HepG2 (cell line): ENCODE results near the gene OSBPL3. TPM values are rescaled to one million over a fixed set of nuclear protein-coding genes. Genes with fewer than 3 reads are reported as not detected.
A peak's percentile ranks its signal among the peaks of the same experiment; 100 is the strongest.

ENCODE experiments used
- E2F1 ChIP-seq: sonication (generic); formaldehyde crosslinking; IDR thresholded peaks from 2 replicates; pipeline ENCODE4 v1.5.0; 2020; ENCODE audit warnings: missing genetic modification reagents
- HMG20B ChIP-seq: conservative IDR thresholded peaks from 2 replicates; pipeline ENCODE4 v1.6.1; 2016; ENCODE audit warnings: missing genetic modification reagents, missing compliant biosample characterization
- HNRNPK ChIP-seq: fragments of 200-400 bp; formaldehyde crosslinking; IDR thresholded peaks from 2 replicates; pipeline ENCODE4 v1.6.1; 2018; ENCODE audit warnings: low read length, low read depth, moderate library complexity, mild to moderate bottlenecking; ENCODE audit not compliant: poor library complexity, severe bottlenecking
- LCORL ChIP-seq, 2 experiments: fragments of 450-650 bp in 1 of 2; sonication (generic) in 1 of 2; formaldehyde crosslinking in 1 of 2; IDR thresholded peaks; 2 replicates each; pipeline versions ENCODE4 v1.5.0 to v1.6.1; 2017 to 2020; ENCODE audit warnings: antibody characterized with exemption in 1 of 2, missing genetic modification reagents in 1 of 2
- PRDM15 ChIP-seq: sonication (generic); formaldehyde crosslinking; IDR thresholded peaks from 2 replicates; pipeline ENCODE4 v1.4.0; 2020; ENCODE audit warnings: missing genetic modification reagents
- REL ChIP-seq: sonication (generic); formaldehyde crosslinking; conservative IDR thresholded peaks from 2 replicates; pipeline ENCODE4 v1.8.0; 2022; ENCODE audit warnings: mild to moderate bottlenecking, missing genetic modification reagents, moderate library complexity
- SALL1 ChIP-seq: sonication (generic); formaldehyde crosslinking; IDR thresholded peaks from 2 replicates; pipeline ENCODE4 v1.8.0; 2022; ENCODE audit warnings: mild to moderate bottlenecking, missing genetic modification reagents
- SAP130 ChIP-seq: IDR thresholded peaks from 2 replicates; pipeline ENCODE4 v1.6.1; 2016; ENCODE audit warnings: low read depth
- SRSF1 ChIP-seq: fragments of 200-400 bp; formaldehyde crosslinking; optimal IDR thresholded peaks from 2 replicates; pipeline ENCODE3; 2017; ENCODE audit warnings: mild to moderate bottlenecking, low read depth, low read length, moderate library complexity
- SUZ12 ChIP-seq: fragments of 150-350 bp; IDR thresholded peaks from 2 replicates; pipeline ENCODE4 v1.6.1; 2014; ENCODE audit warnings: low read depth, low read length
- UBTF ChIP-seq: sonication (generic); formaldehyde crosslinking; IDR thresholded peaks from 2 replicates; pipeline ENCODE4 v1.4.0; 2020; ENCODE audit warnings: mild to moderate bottlenecking, missing genetic modification reagents
- YY1 ChIP-seq: IDR thresholded peaks from 2 replicates; pipeline ENCODE4 v1.6.1; 2011; ENCODE audit warnings: low read length, low read depth, moderate library complexity, mild to moderate bottlenecking; ENCODE audit not compliant: insufficient read depth, insufficient replicate concordance
- ZNF687 ChIP-seq: sonication (generic); formaldehyde crosslinking; IDR thresholded peaks from 2 replicates; pipeline ENCODE4 v1.5.1; 2020; ENCODE audit warnings: mild to moderate bottlenecking, missing genetic modification reagents, moderate library complexity
- ZNF747 ChIP-seq: sonication (generic); formaldehyde crosslinking; IDR thresholded peaks from 2 replicates; pipeline ENCODE4 v1.8.1; 2023; ENCODE audit warnings: missing genetic modification reagents, mild to moderate bottlenecking, borderline replicate concordance
- ZNF749 ChIP-seq: sonication (generic); formaldehyde crosslinking; IDR thresholded peaks from 2 replicates; pipeline ENCODE4 v1.8.0; 2022; ENCODE audit warnings: mild to moderate bottlenecking, missing genetic modification reagents, moderate library complexity, borderline replicate concordance
- ZNF761 ChIP-seq: sonication (generic); formaldehyde crosslinking; conservative IDR thresholded peaks from 2 replicates; pipeline ENCODE4 v1.4.0; 2020; ENCODE audit warnings: mild to moderate bottlenecking, missing genetic modification reagents
- ZNF782 ChIP-seq: sonication (generic); formaldehyde crosslinking; IDR thresholded peaks from 2 replicates; pipeline ENCODE4 v1.4.0; 2020; ENCODE audit warnings: missing genetic modification reagents, mild to moderate bottlenecking, borderline replicate concordance
- polyA plus RNA-seq, 8 experiments: library from polyadenylated mRNA; depleted of rRNA in 3 of 8; stranded (reverse) in 7 of 8; unstranded in 1 of 8; fragments of >200 nt; fragmentation: Illumina TruSeq in 4 of 8; extraction: Trizol in 4 of 8; gene quantifications; 2 replicates each; pipeline versions ENCODE4 v1.2.1 to v1.2.3, GENCODE V29; 2011 to 2016; ENCODE audit warnings: low read depth in 4 of 8, missing spikeins in 1 of 8, mixed read lengths in 1 of 8; ENCODE audit not compliant: insufficient read depth in 1 of 8
- total RNA-seq, 5 experiments: library from RNA; depleted of rRNA; stranded (reverse); fragments of >200 nt; fragmentation: Illumina TruSeq; extraction: Trizol; gene quantifications; 2 replicates each; pipeline ENCODE4 v1.2.3, GENCODE V29; 2016; ENCODE audit warnings: low read depth in 1 of 5

OSBPL3 gene
- total and polyA plus RNA-seq, 2 of the 13 experiments (the other 11 are each of a cell fraction or from before 2014, with no cell fraction given) = 8.8 to 28.9 TPM

GRCh38 chr7:24979863-24980533, at the start of gene OSBPL3 (continued):
- TF ChIP-seq ZNF782 (CRISPR knock-in tag) (peak; percentile 32; the same call in 1 of the 2 replicates), HMG20B (CRISPR knock-in tag) (no peak), ZNF761 (CRISPR knock-in tag) (0 out of 2 replicates have a peak, but pooled peaks have one; percentile 5), HNRNPK (peak; percentile 51), SUZ12 (no peak), SAP130 (peak; percentile 74), LCORL (IDR thresholded peaks at IDR 0.05) (no peak), LCORL (CRISPR knock-in tag; IDR thresholded peaks at IDR 0.05) (peak; percentile 4), REL (CRISPR knock-in tag) (0 out of 2 replicates have a peak, but pooled peaks have one; percentile 50), E2F1 (CRISPR knock-in tag) (peak; percentile 67), ZNF749 (CRISPR knock-in tag) (peak; percentile 43; the same call in 1 of the 2 replicates), YY1 (peak; percentile 52), SRSF1 (peak; percentile 66), ZNF747 (CRISPR knock-in tag) (peak; percentile 77), SALL1 (peak; percentile 43), PRDM15 (0 out of 2 replicates have a peak, but pooled peaks have one; percentile 46), ZNF687 (CRISPR knock-in tag) (peak; percentile 93), UBTF (CRISPR knock-in tag) (peak; percentile 80)
